SHP77 (cell line): ENCODE measurements around the gene QSOX1.
A peak's percentile ranks its signal among the peaks of the same experiment; 100 is the strongest.

ENCODE experiments used
- DNase-seq, 2 experiments: peaks; one replicate each; lab custom pipeline; 2025; lab: John Stamatoyannopoulos, UW

QSOX1 gene

GRCh38 chr1:180151508-180151907, 3.2 kb upstream of the QSOX1 start:
- peak in 1 of 2 experiments; percentile 22 for DNase-seq

GRCh38 chr1:180152588-180152987, 2.1 kb upstream of the QSOX1 start:
- DNase-seq: no peak

- no peak for DNase-seq
Observed at GRCh38 chr1:180153032-180153431, 1.6 kb upstream of the QSOX1 start.

- DNase-seq: no peak
Observed at GRCh38 chr1:180154003-180154324, 705 bp upstream of the QSOX1 start.

GRCh38 chr1:180155182-180155682, 563 bp downstream of the QSOX1 start:
- no peak for DNase-seq

GRCh38 chr1:180156201-180156600, 1.5 kb downstream of the QSOX1 start:
- no peak for DNase-seq

GRCh38 chr1:180156631-180157091, 2.0 kb downstream of the QSOX1 start:
- no peak for DNase-seq

GRCh38 chr1:180157108-180157507, 2.4 kb downstream of the QSOX1 start:
- DNase-seq: no peak

GRCh38 chr1:180157576-180158057, 2.9 kb downstream of the QSOX1 start:
- peak; percentile 46 to 47 for DNase-seq

GRCh38 chr1:180158149-180159147, 3.8 kb downstream of the QSOX1 start:
- no peak for DNase-seq

GRCh38 chr1:180160357-180160756, 5.7 kb downstream of the QSOX1 start:
- no peak for DNase-seq

GRCh38 chr1:180163041-180163440, 8.4 kb downstream of the QSOX1 start:
- DNase-seq: no peak

- no peak for DNase-seq
Observed at GRCh38 chr1:180165096-180165495, 10.4 kb downstream of the QSOX1 start.

GRCh38 chr1:180165509-180166435, 11.1 kb downstream of the QSOX1 start:
- no peak for DNase-seq

- DNase-seq: no peak
Observed at GRCh38 chr1:180166436-180166800, 11.7 kb downstream of the QSOX1 start.

GRCh38 chr1:180167021-180167701, 12.5 kb downstream of the QSOX1 start:
- no peak for DNase-seq

- DNase-seq: no peak
Observed at GRCh38 chr1:180167721-180168467, 13.2 kb downstream of the QSOX1 start.

GRCh38 chr1:180168786-180169639, 14.3 kb downstream of the QSOX1 start:
- peak; percentile 27 to 68 for DNase-seq

GRCh38 chr1:180169640-180170195, 15.0 kb downstream of the QSOX1 start:
- DNase-seq: no peak
